Hepatocyte (in vitro differentiated cells): ENCODE measurements around the gene DAAM1. TPM values are rescaled to one million over a fixed set of nuclear protein-coding genes. Genes with fewer than 3 reads are reported as not detected.

ENCODE experiments used
- DNase-seq: peaks from one replicate; pipeline ENCODE4 v3.0.0-alpha.2; 2016; ENCODE audit warnings: low spot score
- H2AFZ ChIP-seq: fragments of 200-600 bp; sonication (generic); 2 replicates; pipeline ENCODE4 v1.6.0; 2016; ENCODE audit warnings: antibody characterized with exemption, mild to moderate bottlenecking
- H3K27ac ChIP-seq: fragments of 200-600 bp; sonication (generic); 2 replicates; pipeline ENCODE4 v1.5.1; 2016; ENCODE audit warnings: mild to moderate bottlenecking
- H3K27me3 ChIP-seq: fragments of 200-600 bp; sonication (generic); 2 replicates; pipeline ENCODE4 v1.6.1; 2016
- H3K36me3 ChIP-seq: fragments of 200-600 bp; sonication (generic); replicated peaks from 2 replicates; pipeline ENCODE4 v1.5.1; 2016; ENCODE audit warnings: low read depth; ENCODE audit not compliant: insufficient read depth
- H3K4me1 ChIP-seq: fragments of 200-600 bp; sonication (generic); 2 replicates; pipeline ENCODE4 v1.5.1; 2016; ENCODE audit warnings: mild to moderate bottlenecking, moderate library complexity; ENCODE audit not compliant: insufficient read depth
- H3K4me2 ChIP-seq: fragments of 200-600 bp; sonication (generic); 2 replicates; pipeline ENCODE4 v1.6.0; 2016
- H3K4me3 ChIP-seq: fragments of 200-600 bp; sonication (generic); 2 replicates; pipeline ENCODE4 v1.5.1; 2016; ENCODE audit warnings: mild to moderate bottlenecking
- H3K79me2 ChIP-seq: fragments of 200-600 bp; sonication (generic); 2 replicates; pipeline ENCODE4 v1.6.0; 2017; ENCODE audit warnings: mild to moderate bottlenecking
- H3K9me2 ChIP-seq: fragments of 200-600 bp; sonication (generic); replicated peaks from 2 replicates; pipeline ENCODE4 v1.6.0; 2017; ENCODE audit warnings: mild to moderate bottlenecking; ENCODE audit not compliant: insufficient read depth
- H3K9me3 ChIP-seq: fragments of 200-600 bp; sonication (generic); 2 replicates; pipeline ENCODE4 v1.5.1; 2016; ENCODE audit warnings: low read depth, mild to moderate bottlenecking
- H4K20me1 ChIP-seq: fragments of 200-600 bp; sonication (generic); 2 replicates; pipeline ENCODE4 v1.6.0; 2016; ENCODE audit warnings: mild to moderate bottlenecking; ENCODE audit not compliant: insufficient read depth, poor library complexity, severe bottlenecking
- EZH2 ChIP-seq: fragments of 200-600 bp; sonication (generic); IDR thresholded peaks from 2 replicates; pipeline ENCODE4 v1.6.1; 2016; ENCODE audit warnings: antibody characterized with exemption, mild to moderate bottlenecking, borderline replicate concordance
- EZH2phosphoT487 ChIP-seq: fragments of 200-600 bp; sonication (generic); IDR thresholded peaks from one replicate; pipeline ENCODE4 v1.6.1; 2018; ENCODE audit warnings: antibody characterized with exemption, mild to moderate bottlenecking, low read depth, moderate library complexity; ENCODE audit not compliant: unreplicated experiment, severe bottlenecking
- WGBS: methylation state at CpG from one replicate; pipeline ENCODE4 v1.1.6; 2016; ENCODE audit warnings: low lambda C conversion rate; ENCODE audit errors: missing lambda C conversion rate; 5-methylcytosine and 5-hydroxymethylcytosine counted together
- polyA plus RNA-seq: library from polyadenylated mRNA; unstranded; fragments of >200 nt; fragmentation: Nextera tagmentation; extraction: Ambion mirVana; gene quantifications from 2 replicates; pipeline ENCODE4 v1.2.1, GENCODE V29; 2016
- total RNA-seq: library from RNA; depleted of rRNA; stranded (reverse); fragments of >200 nt; gene quantifications from 2 replicates; pipeline ENCODE4 v1.2.3, GENCODE V29; 2014
- TF ChIP-seq, protein P1 (sequence below): fragments of 200-600 bp; sonication (generic); IDR thresholded peaks from 2 replicates; pipeline ENCODE4 v1.5.1; 2016; ENCODE audit warnings: antibody characterized with exemption, mild to moderate bottlenecking; ENCODE audit not compliant: poor library complexity

DAAM1 gene
- total and polyA plus RNA-seq, 2 experiments from 2014 or later = 21.6 to 23.7 TPM

GRCh38 chr14:59316151-59316830, 127.8 kb downstream of the DAAM1 start:
- Histone ChIP-seq H3K27ac (peak overlapping the region; percentile 0), H3K9me2 (no peaks in the 10 kb centered on the region), H3K27me3 (no peaks in the 10 kb centered on the region), H3K4me3 (no peak overlapping the region), H3K79me2 (peaks cover 16% of the 10 kb centered on the region), H3K4me2 (no peak overlapping the region), H3K36me3 (no peaks in the 10 kb centered on the region), H2AFZ (no peak overlapping the region), H3K9me3 (no peaks in the 10 kb centered on the region), H4K20me1 (no peaks in the 10 kb centered on the region), H3K4me1 (peaks cover 53% of the 10 kb centered on the region)
- no peak for DNase-seq
- 84% methylated on average over 1 of the region's 1 CpG for WGBS
- TF ChIP-seq, protein P1, sequence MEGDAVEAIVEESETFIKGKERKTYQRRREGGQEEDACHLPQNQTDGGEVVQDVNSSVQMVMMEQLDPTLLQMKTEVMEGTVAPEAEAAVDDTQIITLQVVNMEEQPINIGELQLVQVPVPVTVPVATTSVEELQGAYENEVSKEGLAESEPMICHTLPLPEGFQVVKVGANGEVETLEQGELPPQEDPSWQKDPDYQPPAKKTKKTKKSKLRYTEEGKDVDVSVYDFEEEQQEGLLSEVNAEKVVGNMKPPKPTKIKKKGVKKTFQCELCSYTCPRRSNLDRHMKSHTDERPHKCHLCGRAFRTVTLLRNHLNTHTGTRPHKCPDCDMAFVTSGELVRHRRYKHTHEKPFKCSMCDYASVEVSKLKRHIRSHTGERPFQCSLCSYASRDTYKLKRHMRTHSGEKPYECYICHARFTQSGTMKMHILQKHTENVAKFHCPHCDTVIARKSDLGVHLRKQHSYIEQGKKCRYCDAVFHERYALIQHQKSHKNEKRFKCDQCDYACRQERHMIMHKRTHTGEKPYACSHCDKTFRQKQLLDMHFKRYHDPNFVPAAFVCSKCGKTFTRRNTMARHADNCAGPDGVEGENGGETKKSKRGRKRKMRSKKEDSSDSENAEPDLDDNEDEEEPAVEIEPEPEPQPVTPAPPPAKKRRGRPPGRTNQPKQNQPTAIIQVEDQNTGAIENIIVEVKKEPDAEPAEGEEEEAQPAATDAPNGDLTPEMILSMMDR = no peak
- no peak for TF ChIP-seq EZH2phosphoT487
- no peak for TF ChIP-seq EZH2

GRCh38 chr14:59317346-59317745, 128.9 kb downstream of the DAAM1 start:
- Histone ChIP-seq H3K9me2 (no peaks in the 10 kb centered on the region), H3K79me2 (peaks cover 7% of the 10 kb centered on the region), H3K4me2 (no peak overlapping the region), H4K20me1 (no peaks in the 10 kb centered on the region), H3K9me3 (no peaks in the 10 kb centered on the region), H3K4me3 (no peak overlapping the region), H3K27me3 (no peaks in the 10 kb centered on the region), H3K4me1 (peaks cover 53% of the 10 kb centered on the region), H3K36me3 (no peaks in the 10 kb centered on the region), H2AFZ (no peak overlapping the region), H3K27ac (no peak overlapping the region)
- TF ChIP-seq, protein P1 = no peak
- TF ChIP-seq EZH2phosphoT487 (no peak), EZH2 (no peak)
- 80% methylated on average over 2 of the region's 2 CpGs for WGBS
- no peak for DNase-seq

DNA sequence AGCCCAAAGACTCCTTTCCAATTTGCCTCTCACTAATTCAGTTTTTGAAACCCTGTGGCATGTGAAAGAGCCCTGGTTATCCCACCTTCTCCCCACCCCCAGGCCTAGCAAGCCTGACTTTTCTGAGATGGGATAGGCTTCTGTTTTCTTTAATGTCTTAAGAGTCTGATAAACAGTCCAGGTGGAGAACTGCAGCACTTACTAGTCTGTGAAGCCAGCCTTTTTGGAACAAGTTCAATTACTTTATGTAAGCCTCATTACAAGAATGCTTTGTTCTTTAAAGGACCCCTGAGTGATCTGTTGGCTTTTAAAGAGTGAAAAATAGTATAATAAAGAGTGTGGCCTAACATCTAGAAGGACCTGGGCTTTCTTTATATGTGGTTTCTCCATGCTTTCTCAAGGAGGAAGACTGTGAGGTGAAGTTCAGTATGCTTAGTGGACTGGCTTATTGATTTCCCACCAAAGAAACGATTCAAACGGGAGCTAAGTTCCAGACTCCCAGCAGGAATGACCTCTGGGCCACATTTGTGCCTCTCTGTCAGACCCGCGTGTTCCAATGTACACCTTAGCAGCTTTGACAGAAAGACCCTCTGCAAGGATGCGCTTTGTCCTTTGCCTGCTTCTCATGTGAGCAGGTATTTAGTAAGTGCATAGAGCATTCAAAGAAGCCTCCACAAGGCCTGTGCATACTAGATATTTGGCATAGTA, 129.5 kb downstream of the DAAM1 start:
- Histone ChIP-seq H3K36me3 (no peaks in the 10 kb centered on the region), H3K4me1 (peaks cover 52% of the 10 kb centered on the region), H3K4me2 (no peak overlapping the region), H3K4me3 (no peak overlapping the region), H3K79me2 (peaks cover 4% of the 10 kb centered on the region), H3K27ac (peak overlapping the region; percentile 26), H4K20me1 (no peaks in the 10 kb centered on the region), H3K27me3 (no peaks in the 10 kb centered on the region), H2AFZ (no peak overlapping the region), H3K9me2 (no peaks in the 10 kb centered on the region), H3K9me3 (no peaks in the 10 kb centered on the region)
- TF ChIP-seq, protein P1 = no peak
- no peak for TF ChIP-seq EZH2
- TF ChIP-seq EZH2phosphoT487 = no peak
- no peak for DNase-seq
- 72% methylated on average over 5 of the region's 5 CpGs for WGBS
